Measurements from ENCODE around the gene RPF1.

- no peak for TF ChIP-seq CTCF (IDR thresholded peaks at IDR 0.05)
- no peak for TF ChIP-seq EP300 (IDR thresholded peaks at IDR 0.05)
These were observed 17.4 kb downstream of the RPF1 start for GRCh38 chr1:84496498-84496897.

Measured in ovary (tissue), 3 donors.